Tibial nerve (tissue), 4 donors: Measurements from ENCODE around the gene LRRC73. TPM values are rescaled to one million over a fixed set of nuclear protein-coding genes. Genes with fewer than 3 reads are reported as not detected.

Experiments
- DNase-seq, 2 donors: peaks; one replicate each; pipeline ENCODE4 v3.0.0-alpha.2; 2019; ENCODE audit warnings: low spot score in 2 of 2
- H3K27ac ChIP-seq, 4 donors: fragments of 200-600 bp; sonication (generic) in 3 of 4; one replicate each; pipeline ENCODE4 v1.5.1; 2017 to 2019; ENCODE audit warnings: mild to moderate bottlenecking in 1 of 4
- H3K27me3 ChIP-seq, 2 donors: fragments of 200-600 bp; sonication (generic) in 1 of 2; one replicate each; pipeline versions ENCODE4 v1.5.1 to v1.6.0; 2017 to 2019
- H3K36me3 ChIP-seq, 3 donors: fragments of 200-600 bp; sonication (generic); one replicate each; pipeline ENCODE4 v1.5.1; 2018 to 2019
- H3K4me1 ChIP-seq, 4 donors: fragments of 200-600 bp; sonication (generic) in 3 of 4; one replicate each; pipeline ENCODE4 v1.5.1; 2017 to 2019
- H3K4me3 ChIP-seq, 4 donors: fragments of 200-600 bp; sonication (generic) in 3 of 4; one replicate each; pipeline ENCODE4 v1.5.1; 2017 to 2019; ENCODE audit warnings: mild to moderate bottlenecking in 1 of 4, moderate library complexity in 1 of 4
- H3K9me3 ChIP-seq, 4 donors: fragments of 200-600 bp; sonication (generic) in 3 of 4; one replicate each; pipeline ENCODE4 v1.5.1; 2017 to 2019
- EP300 ChIP-seq, 2 donors: sonication (generic); formaldehyde crosslinking; IDR thresholded peaks; one replicate each; pipeline ENCODE4 v1.6.1; 2017; ENCODE audit warnings: antibody characterized with exemption in 2 of 2, mild to moderate bottlenecking in 1 of 2
- POLR2A ChIP-seq, 2 donors: fragments of 450-650 bp; IDR thresholded peaks; one replicate each; pipeline ENCODE4 v1.6.1; 2017; ENCODE audit warnings: antibody characterized with exemption in 2 of 2, mild to moderate bottlenecking in 2 of 2, moderate library complexity in 2 of 2
- WGBS, 2 donors: methylation state at CpG; one replicate each; pipeline ENCODE4 v1.1.5; 2018; 5-methylcytosine and 5-hydroxymethylcytosine counted together
- total RNA-seq, 4 donors: library from RNA; depleted of rRNA; stranded (reverse); fragments of >200 nt; gene quantifications; one replicate each; pipeline ENCODE4 v1.1.0, GENCODE V29; 2016
- TF ChIP-seq, protein P1 (sequence below), 5 experiments: fragments of 200-600 bp in 3 of 5; fragments of 450-650 bp in 2 of 5; sonication (generic) in 3 of 5; IDR thresholded peaks; one replicate each; pipeline ENCODE4 v1.5.1; 2016 to 2019; ENCODE audit warnings: antibody characterized with exemption in 5 of 5, mild to moderate bottlenecking in 3 of 5, moderate library complexity in 2 of 5

LRRC73 gene
- total RNA-seq, 4 donors from 2014 or later = 0.59 to 2.4 (median 1.3) TPM

- 79 to 82% methylated on average over 3 of the region's 3 CpGs for WGBS, 2 donors
- Histone ChIP-seq H3K9me3 (no peaks in the 10 kb centered on the region), H3K4me1 (peaks cover 0 to 10% (median 4%) of the 10 kb centered on the region in 4 donors), H3K4me3 (no peak overlapping the region), H3K36me3 (peaks cover 0 to 92% (median 30%) of the 10 kb centered on the region in 3 donors), H3K27ac (no peak overlapping the region), H3K27me3 (no peaks in the 10 kb centered on the region)
- no peak for DNase-seq
- TF ChIP-seq POLR2A (IDR thresholded peaks at IDR 0.05) (no peak), EP300 (IDR thresholded peaks at IDR 0.05) (no peak)
- TF ChIP-seq, protein P1, sequence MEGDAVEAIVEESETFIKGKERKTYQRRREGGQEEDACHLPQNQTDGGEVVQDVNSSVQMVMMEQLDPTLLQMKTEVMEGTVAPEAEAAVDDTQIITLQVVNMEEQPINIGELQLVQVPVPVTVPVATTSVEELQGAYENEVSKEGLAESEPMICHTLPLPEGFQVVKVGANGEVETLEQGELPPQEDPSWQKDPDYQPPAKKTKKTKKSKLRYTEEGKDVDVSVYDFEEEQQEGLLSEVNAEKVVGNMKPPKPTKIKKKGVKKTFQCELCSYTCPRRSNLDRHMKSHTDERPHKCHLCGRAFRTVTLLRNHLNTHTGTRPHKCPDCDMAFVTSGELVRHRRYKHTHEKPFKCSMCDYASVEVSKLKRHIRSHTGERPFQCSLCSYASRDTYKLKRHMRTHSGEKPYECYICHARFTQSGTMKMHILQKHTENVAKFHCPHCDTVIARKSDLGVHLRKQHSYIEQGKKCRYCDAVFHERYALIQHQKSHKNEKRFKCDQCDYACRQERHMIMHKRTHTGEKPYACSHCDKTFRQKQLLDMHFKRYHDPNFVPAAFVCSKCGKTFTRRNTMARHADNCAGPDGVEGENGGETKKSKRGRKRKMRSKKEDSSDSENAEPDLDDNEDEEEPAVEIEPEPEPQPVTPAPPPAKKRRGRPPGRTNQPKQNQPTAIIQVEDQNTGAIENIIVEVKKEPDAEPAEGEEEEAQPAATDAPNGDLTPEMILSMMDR (IDR thresholded peaks at IDR 0.05) = no peak
These were observed 13.1 kb upstream of the LRRC73 start for GRCh38 chr6:43523284-43523683.

GRCh38 chr6:43522547-43523261 is 12.6 kb upstream of the LRRC73 start:
- no peak overlapping the region for H3K4me3 ChIP-seq
- H3K9me3 ChIP-seq = no peaks in the 10 kb centered on the region
- H3K4me1 ChIP-seq = peaks cover 0 to 16% (median 10%) of the 10 kb centered on the region in 4 donors
- H3K27me3 ChIP-seq = no peaks in the 10 kb centered on the region
- no peak overlapping the region for H3K27ac ChIP-seq
- TF ChIP-seq, protein P1 (IDR thresholded peaks at IDR 0.05) = no peak
- TF ChIP-seq POLR2A (IDR thresholded peaks at IDR 0.05) = no peak
- no peak for TF ChIP-seq EP300 (IDR thresholded peaks at IDR 0.05)
- WGBS, 2 donors = 84 to 85% methylated on average over 8 of the region's 8 CpGs
- peaks cover 0 to 86% (median 30%) of the 10 kb centered on the region in 3 donors for H3K36me3 ChIP-seq
- DNase-seq = no peak

GRCh38 chr6:43521836-43522235 is 11.7 kb upstream of the LRRC73 start:
- TF ChIP-seq EP300 (IDR thresholded peaks at IDR 0.05) = no peak
- no peak for TF ChIP-seq POLR2A (IDR thresholded peaks at IDR 0.05)
- TF ChIP-seq, protein P1 (IDR thresholded peaks at IDR 0.05) = no peak
- H3K27me3 ChIP-seq = no peaks in the 10 kb centered on the region
- no peak overlapping the region for H3K27ac ChIP-seq
- H3K9me3 ChIP-seq = no peaks in the 10 kb centered on the region
- peaks cover 0 to 77% (median 30%) of the 10 kb centered on the region in 3 donors for H3K36me3 ChIP-seq
- 68 to 80% methylated on average over 2 of the region's 2 CpGs for WGBS, 2 donors
- H3K4me1 ChIP-seq = peaks cover 0 to 19% (median 11%) of the 10 kb centered on the region in 4 donors
- no peak for DNase-seq
- no peak overlapping the region for H3K4me3 ChIP-seq

GRCh38 chr6:43520097-43520496 is 10.0 kb upstream of the LRRC73 start:
- TF ChIP-seq, protein P1 (IDR thresholded peaks at IDR 0.05) = no peak
- TF ChIP-seq EP300 (IDR thresholded peaks at IDR 0.05) (no peak), POLR2A (IDR thresholded peaks at IDR 0.05) (no peak)
- Histone ChIP-seq H3K4me1 (peaks cover 0 to 31% (median 21%) of the 10 kb centered on the region in 4 donors), H3K4me3 (no peak overlapping the region), H3K9me3 (no peaks in the 10 kb centered on the region), H3K27me3 (no peaks in the 10 kb centered on the region), H3K27ac (no peak overlapping the region), H3K36me3 (peaks cover 0 to 67% (median 23%) of the 10 kb centered on the region in 3 donors)
- DNase-seq = no peak
- WGBS, 2 donors = 86 to 92% methylated on average over 4 to 8 of the region's 8 CpGs
